ENCODE results near the gene ZNF594. TPM values are rescaled to one million over a fixed set of nuclear protein-coding genes. Genes with fewer than 3 reads are reported as not detected.

Gene ZNF594
- total and polyA plus RNA-seq, 2 of the 13 experiments (the other 11 are each of a cell fraction or from before 2014, with no cell fraction given): 2.9 to 9.6 TPM

GRCh38 chr17:5237541-5238016 lies 45.9 kb upstream of the ZNF594 start (continued):
- TF ChIP-seq ZNF142 (CRISPR knock-in tag; IDR thresholded peaks at IDR 0.05) (no peak), ZNF136 (CRISPR knock-in tag; IDR thresholded peaks at IDR 0.05; ENCODE audit: low read depth) (no peak), MTERF4 (CRISPR knock-in tag; IDR thresholded peaks at IDR 0.05) (0 out of 2 replicates have a peak, but pooled peaks have one; percentile 46), REXO4 (CRISPR knock-in tag; IDR thresholded peaks at IDR 0.05; ENCODE audit: borderline replicate concordance) (no peak), NFATC3 (CRISPR knock-in tag; IDR thresholded peaks at IDR 0.05) (no peak), MYPOP (CRISPR knock-in tag; IDR thresholded peaks at IDR 0.05) (no peak), ZFP36L2 (CRISPR knock-in tag; IDR thresholded peaks at IDR 0.05) (no peak), KDM1A (CRISPR knock-in tag; IDR thresholded peaks at IDR 0.05) (0 out of 2 replicates have a peak, but pooled peaks have one; percentile 27), CENPX (CRISPR knock-in tag; IDR thresholded peaks at IDR 0.05) (no peak), ZNF329 (CRISPR knock-in tag; IDR thresholded peaks at IDR 0.05; ENCODE audit: low read depth) (no peak), ZNF512 (CRISPR knock-in tag; IDR thresholded peaks at IDR 0.05) (no peak), FOXJ3 (CRISPR knock-in tag; IDR thresholded peaks at IDR 0.05; ENCODE audit: borderline replicate concordance) (no peak), MTF1 (CRISPR knock-in tag; IDR thresholded peaks at IDR 0.05) (no peak), ZBTB49 (CRISPR knock-in tag; IDR thresholded peaks at IDR 0.05; ENCODE audit: borderline replicate concordance) (no peak), ZNF503 (CRISPR knock-in tag; IDR thresholded peaks at IDR 0.05) (no peak), ZMYM4 (CRISPR knock-in tag; IDR thresholded peaks at IDR 0.05) (no peak)
